SK-N-MC (cell line): ENCODE results near the gene TSHZ3.

Source experiments
- EZH2 ChIP-seq: fragments of 200-600 bp; sonication (generic); IDR thresholded peaks from one replicate; pipeline ENCODE4 v1.6.1; 2017; ENCODE audit warnings: antibody characterized with exemption
- FOXP2 ChIP-seq: optimal IDR thresholded peaks from 2 replicates; pipeline ENCODE3; 2011; ENCODE audit warnings: mild to moderate bottlenecking, moderate library complexity; ENCODE audit not compliant: insufficient read depth; ENCODE audit errors: extremely low read length, control extremely low read depth
- POLR2AphosphoS5 ChIP-seq: IDR thresholded peaks from 2 replicates; pipeline ENCODE4 v1.6.1; 2012; ENCODE audit warnings: mild to moderate bottlenecking, low read depth, low read length, borderline replicate concordance

DNA sequence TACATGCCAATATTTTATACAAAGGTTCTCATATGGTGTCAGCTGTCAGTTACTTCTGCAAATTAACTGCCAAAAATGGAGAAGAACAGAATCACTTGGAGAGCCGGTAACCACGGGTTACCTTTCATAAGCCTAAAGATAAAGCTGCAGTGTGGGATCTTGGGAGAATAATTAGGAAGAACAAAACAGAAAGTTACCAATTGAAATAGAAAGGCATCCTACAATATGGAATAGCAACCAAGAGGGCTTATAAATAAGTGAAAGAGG is 74.2 kb downstream of the TSHZ3 start:
- TF ChIP-seq EZH2 (no peak), POLR2AphosphoS5 (no peak), FOXP2 (no peak)
